GM12873 (cell line): Measurements from ENCODE around the gene PIM1.

ENCODE experiments used
- TF ChIP-seq, protein P1 (sequence below): IDR thresholded peaks from 2 replicates; pipeline ENCODE4 v1.5.1; 2012; ENCODE audit warnings: low read depth, mild to moderate bottlenecking, moderate library complexity, low read length, control low read depth; ENCODE audit not compliant: insufficient read depth; ENCODE audit errors: missing control alignments

PIM1 gene

DNA sequence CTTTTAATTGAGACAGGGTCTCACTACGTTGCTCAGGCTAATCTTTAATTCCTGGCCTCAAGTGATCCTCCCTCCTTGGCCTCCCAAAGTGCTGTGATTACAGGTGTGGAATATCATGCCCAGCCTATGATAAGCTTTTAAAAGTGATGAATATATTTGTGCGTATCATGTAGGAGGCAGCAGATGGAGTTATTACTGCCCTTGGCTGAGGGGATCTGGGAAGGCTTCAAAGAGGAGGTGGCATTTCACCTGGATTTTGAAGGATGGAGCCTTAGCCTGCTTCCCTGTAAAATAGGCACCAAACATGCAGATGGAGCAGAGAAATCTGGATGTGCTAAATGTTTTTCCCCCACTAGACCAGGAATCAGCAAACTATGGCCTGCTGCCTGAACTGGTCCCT, 10.1 kb downstream of the PIM1 start:
- TF ChIP-seq, protein P1, sequence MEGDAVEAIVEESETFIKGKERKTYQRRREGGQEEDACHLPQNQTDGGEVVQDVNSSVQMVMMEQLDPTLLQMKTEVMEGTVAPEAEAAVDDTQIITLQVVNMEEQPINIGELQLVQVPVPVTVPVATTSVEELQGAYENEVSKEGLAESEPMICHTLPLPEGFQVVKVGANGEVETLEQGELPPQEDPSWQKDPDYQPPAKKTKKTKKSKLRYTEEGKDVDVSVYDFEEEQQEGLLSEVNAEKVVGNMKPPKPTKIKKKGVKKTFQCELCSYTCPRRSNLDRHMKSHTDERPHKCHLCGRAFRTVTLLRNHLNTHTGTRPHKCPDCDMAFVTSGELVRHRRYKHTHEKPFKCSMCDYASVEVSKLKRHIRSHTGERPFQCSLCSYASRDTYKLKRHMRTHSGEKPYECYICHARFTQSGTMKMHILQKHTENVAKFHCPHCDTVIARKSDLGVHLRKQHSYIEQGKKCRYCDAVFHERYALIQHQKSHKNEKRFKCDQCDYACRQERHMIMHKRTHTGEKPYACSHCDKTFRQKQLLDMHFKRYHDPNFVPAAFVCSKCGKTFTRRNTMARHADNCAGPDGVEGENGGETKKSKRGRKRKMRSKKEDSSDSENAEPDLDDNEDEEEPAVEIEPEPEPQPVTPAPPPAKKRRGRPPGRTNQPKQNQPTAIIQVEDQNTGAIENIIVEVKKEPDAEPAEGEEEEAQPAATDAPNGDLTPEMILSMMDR: no peak

DNA sequence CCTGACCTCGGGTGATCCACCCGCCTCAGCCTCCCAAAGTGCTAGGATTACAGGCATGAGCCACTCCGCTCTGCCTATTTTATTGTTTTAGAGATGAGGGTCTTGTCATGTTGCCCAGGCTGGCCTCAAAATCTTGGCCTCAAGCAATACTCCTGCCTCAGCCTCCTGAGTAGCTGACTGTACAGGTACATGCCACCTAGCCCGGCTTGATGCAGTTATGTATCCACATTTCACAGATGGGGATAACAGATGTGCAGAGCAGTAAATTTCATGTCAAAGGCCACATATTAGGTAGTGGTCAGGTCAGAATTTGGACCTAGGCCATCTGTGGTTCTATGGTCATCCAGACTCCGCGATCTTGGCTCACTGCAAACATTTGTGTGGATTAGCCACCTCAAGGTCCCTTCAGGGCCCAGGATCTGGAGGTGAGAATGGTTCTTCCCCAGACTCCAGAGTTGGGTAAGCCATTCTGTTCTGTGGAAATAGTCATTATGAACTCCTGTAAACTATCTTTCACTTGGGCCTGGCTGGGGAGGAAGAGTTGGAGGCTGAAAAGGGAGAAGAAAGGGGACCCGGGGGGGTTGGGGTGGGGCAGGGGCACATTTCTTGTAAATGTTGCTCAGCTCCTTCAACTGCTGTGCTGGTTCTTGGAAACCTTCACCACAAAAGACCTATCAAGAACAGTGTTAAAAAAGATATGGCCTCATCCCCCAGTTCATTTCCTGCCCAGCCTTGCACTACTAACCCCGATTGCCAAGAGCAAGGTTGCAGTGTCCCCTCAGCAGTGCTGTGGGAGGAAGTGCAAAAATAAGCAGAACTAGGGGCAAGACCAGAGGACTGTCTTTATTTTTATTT, 13.0 kb downstream of the PIM1 start:
- TF ChIP-seq, protein P1: no peak

DNA sequence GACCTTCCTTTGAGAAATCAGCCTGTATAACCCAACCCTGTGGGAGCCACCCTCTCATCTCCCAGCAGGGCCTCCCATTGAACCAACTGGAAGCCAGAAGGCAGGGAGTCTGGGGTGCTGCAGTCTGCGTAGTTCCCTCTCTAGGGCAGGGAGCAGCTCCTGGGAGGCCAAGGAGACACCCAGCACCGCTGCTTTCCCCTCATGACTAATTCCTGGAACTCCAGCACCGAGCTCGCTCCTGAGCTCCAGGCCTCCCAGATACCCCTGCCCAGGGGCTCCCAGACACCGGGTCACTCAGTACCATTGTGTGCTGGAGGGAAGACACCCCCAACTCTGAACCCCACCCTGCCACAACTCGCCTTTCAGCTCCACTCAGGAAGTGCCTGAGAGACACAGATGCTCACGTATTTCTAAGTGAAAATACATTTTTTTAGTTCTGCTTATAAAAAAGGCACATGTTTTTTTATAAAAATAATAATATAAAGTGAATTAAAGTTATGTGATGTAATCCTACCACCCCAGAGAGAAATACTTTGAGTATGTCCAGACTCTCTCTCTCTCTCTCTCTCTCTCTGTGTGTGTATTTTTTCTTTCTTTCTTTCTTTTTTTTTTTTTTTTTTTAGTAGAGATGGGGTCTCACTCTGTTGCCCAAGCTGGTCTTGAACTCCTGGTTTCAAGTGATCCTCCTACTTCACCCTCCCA, 17.5 kb downstream of the PIM1 start:
- TF ChIP-seq, protein P1: no peak

DNA sequence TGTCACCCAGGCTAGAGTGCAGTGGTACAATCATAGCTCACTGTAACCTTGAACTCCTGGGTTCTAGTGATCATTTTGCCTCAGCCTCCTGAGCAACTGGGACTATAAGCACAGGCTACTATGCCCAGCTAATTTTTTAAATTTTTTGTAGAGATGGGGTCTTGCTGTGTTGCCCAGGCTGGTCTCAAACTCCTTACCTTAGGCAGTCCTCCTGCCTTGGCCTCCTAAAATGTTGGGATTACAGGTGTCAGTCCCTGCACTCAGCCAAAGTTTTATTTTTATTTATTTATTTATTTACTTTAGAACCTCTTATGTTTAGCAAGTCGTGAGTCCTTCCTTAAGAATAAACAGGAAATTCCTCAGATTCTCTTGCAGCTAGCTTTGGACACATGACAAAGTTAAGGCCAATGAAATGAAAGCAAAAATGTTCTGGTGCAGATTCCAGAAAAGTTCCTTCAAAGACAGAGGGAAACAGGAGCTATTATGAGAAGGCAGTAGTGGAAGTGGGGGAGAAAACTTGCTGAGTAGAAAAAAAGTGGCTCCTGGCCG, 19.1 kb downstream of the PIM1 start:
- TF ChIP-seq, protein P1: no peak

DNA sequence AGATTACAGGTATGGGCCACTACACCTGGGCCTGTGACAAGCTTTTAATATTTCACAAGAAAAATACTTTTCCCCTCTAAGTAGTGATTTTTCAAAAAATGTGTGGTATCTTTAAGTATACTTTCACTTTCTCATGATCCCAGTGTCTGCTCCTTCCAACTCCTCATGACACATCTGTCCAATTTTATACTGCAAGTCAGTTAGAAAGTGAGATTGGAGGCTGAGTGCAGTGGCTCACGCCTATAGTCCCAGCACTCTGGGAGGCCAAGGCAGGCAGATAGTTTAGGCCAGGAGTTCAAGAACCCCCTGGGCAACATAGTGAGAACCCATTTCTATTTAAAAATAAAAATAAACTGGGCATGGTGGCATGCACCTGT, 20.2 kb downstream of the PIM1 start:
- TF ChIP-seq, protein P1: no peak

DNA sequence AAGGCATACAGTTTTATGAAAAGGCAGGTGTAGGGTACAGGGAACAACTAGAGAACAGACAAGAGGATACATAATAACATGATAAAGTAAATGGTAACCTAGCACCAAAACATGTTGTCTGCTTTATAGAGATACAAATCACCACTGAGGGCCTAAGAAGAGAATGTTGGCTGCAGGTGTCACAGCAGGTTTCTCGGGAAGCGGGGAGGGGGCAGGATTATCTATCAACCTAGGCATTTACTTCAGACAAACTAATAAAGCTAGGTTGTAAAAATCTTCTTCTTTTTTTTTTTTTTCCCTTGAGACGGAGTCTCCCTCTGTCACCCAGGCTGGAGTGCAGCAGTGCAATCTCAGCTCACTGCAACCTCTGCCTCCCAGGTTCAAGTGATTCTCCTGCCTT, 22.7 kb downstream of the PIM1 start:
- TF ChIP-seq, protein P1: no peak

DNA sequence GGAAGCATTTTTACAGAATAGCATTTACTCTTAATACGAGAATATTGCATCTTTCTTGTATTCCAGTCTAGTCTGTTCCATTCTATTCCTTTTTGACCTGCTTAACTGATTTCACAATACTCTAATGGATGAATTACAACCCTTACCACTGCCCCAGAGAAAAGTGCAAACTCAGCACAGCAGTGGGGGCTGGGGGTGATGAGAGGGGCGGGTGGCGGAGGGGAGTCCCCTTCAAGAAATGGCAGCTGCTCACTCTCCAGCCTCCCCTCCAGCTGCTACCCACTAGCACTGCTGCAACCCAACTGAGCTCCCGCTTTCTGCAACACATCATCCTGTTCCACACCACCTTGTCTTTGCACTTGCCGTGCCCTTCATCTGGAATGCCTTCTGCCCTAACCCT, 30.1 kb downstream of the PIM1 start:
- TF ChIP-seq, protein P1: no peak
